Stimulated activated CD8-positive, alpha-beta memory T cell treated with anti-CD3 and anti-CD28 coated beads, Interleukin-12 subunit alpha, Interleukin-12 subunit beta, amount 100 ng/mL, for 4 hours (primary cell): ENCODE data around the gene ENTPD6.

Source experiments
- DNase-seq: peaks from one replicate; pipeline ENCODE4 v3.0.0-alpha.2; 2020; ENCODE audit warnings: low read depth

Gene ENTPD6

DNA sequence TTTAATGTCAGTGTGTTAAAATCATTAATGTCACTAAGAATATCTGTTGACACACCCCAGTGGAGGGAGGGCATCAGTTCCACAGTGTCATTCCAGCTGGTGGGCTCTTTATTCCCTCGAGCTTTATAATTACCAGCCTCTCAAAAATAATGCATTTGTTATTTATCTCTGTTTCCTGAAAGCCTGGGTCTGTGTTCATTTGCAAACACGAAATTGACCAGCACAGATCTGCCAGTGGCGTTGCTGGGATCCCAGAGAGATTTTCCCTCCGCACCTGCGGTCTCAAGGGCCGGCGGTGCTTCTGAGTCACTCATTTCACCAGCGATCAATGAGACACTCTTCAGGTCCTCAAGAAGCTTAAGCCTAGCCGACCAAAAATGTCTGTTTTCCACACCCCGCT is 46.7 kb downstream of the ENTPD6 start:
- DNase-seq, result no peak

DNA sequence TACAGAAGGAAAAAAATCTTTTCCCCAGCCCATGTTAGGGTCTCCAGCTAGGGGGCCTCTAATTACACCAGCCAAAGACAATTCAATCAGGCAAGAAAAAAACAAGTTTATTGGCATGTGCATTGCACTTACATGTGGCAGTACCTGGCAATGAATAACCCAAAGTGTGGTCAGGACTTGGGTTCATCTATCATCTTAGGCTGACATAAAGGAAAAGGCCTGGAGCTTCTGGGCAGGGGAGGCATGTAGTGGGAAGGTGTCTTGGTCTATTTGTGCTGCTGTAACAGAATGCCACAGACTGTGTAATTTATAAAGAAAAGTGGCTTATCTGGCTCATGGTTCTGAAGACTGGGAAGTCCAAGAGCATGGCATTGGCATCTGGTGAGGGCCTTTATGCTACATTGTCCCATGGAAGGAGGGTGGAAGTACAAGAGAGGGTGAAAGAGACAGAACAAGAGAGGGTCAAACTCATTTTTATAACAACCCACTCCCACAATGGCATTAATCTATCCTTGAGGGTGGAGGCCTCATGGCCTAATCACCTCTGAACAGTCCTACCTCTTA is 48.0 kb downstream of the ENTPD6 start:
- no peak for DNase-seq

- no peak for DNase-seq
These were observed 49.5 kb downstream of the ENTPD6 start for GRCh38 chr20:25244976-25245375.

GRCh38 chr20:25245461-25245860 is 49.9 kb downstream of the ENTPD6 start:
- no peak for DNase-seq

- no peak for DNase-seq
These were observed 50.9 kb downstream of the ENTPD6 start for GRCh38 chr20:25246182-25246999.

- DNase-seq, result no peak
These were observed 51.5 kb downstream of the ENTPD6 start for GRCh38 chr20:25247000-25247517.

GRCh38 chr20:25247518-25247955 is 52.0 kb downstream of the ENTPD6 start:
- DNase-seq, result no peak

DNA sequence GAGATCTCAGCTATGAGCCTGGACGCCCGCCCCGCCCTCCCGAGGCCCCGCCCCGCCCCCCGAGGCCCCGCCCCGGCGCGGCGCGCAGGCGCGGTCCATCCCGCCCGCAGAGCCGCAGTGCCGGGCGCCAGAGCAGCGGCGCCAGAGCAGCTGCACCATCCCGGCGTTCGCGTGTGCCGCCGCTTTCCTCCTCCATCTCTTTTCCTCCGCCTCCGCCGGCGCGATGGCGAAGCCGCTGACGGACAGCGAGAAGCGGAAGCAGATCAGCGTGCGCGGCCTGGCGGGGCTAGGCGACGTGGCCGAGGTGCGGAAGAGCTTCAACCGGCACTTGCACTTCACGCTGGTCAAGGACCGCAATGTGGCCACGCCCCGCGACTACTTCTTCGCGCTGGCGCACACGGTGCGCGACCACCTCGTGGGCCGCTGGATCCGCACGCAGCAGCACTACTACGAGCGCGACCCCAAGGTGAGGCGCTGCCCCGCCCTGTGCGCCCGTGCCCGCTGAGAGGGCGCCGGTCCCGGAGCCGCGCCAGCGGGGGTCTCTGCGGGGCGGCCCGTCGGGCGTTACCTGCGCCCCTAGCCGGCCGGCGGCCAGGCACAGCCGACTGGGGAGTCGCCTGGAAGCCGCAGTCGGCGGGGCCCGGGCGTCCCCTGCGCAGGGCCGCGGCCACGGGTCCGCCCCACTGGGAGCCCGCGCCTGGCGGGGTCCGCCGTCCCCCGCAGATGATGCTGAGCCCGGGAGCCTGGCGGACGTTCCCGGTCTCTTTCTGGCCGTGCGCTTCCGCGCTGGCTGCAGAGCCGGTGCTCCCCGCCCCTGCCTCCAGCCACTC is 52.7 kb downstream of the ENTPD6 start, which contains the start of gene PYGB:
PYGB (plus strand) TSS at position 130 of the 830 bp plus-strand sequence; CDS start at position 224, 94 bp downstream.
- peak; percentile 70 for DNase-seq

GRCh38 chr20:25248786-25249172 is 53.3 kb downstream of the ENTPD6 start:
- DNase-seq, result no peak

DNA sequence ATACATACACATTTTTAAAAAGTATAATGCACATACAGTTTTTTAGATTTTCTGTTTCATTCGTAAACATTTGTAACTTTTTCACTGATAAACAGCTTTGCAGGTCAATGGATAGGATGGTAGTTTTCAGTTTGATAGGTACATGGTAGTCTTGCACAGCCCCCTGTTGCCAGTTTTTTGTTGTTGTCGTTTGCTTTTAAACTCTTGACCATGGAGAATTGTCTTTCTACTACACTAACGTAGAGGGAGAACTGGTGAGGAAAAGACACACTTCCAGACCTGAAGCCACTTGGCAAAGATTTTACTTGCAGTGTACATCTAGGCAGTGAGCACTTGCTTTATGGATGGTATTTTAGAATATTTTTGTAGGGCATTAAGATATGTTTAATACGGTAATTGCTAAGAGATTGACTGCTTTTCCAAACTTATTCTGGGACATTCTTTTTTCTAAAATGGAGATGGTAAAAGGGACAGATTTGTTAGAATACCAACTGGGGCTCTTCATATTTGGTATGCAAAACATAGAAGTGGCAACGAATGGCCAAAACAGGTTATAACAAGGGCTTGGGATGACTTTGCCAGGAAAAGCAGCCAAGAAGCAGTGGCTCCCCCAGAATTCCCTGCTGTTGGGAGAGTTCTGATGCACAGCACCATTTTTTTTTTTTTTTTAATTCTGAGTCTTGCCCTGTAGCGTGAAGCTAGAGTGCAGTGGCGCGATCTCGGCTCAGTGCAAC is 53.9 kb downstream of the ENTPD6 start:
- no peak for DNase-seq

GRCh38 chr20:25250508-25250907 is 55.0 kb downstream of the ENTPD6 start:
- DNase-seq, result no peak

GRCh38 chr20:25251019-25251418 is 55.5 kb downstream of the ENTPD6 start:
- no peak for DNase-seq

DNA sequence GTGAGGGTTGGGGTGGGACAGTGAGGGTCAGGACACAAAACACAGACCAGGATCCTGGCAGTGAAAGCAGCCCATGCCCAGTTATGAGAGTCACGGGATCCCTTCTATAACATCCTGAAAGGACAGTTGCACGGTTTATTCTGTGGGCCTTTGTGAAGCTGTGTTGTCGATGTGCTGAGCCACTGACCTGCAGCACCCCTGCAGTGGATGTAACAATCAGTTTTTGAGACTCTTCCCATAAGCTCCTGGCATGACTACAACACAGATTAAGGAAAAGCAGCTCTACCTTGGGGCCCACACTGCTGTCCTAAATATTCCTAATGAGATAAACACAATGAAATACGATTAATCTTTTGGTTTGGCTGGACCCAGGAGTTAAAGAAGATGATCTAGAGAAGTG is 56.0 kb downstream of the ENTPD6 start:
- no peak for DNase-seq

DNA sequence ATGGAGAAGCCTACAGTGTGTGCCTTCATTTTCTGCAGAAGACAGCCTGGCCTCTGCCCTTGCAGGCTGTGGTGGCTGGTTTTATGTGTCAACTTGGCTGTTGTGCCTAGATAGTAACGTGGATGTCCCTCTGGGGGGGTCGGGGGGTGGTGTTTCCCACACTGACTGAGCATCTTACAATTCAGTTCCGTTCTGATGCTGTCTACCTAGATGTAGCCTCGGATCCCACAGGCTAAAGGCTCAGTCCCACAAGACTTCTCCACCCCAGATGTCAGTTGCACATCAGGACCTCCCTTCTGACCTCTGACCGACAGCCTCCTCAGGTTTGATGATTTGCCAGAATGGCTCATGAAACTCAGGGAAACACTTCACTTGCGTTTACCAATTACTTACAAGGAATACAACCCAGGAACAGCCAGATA is 56.7 kb downstream of the ENTPD6 start:
- DNase-seq, result no peak

DNA sequence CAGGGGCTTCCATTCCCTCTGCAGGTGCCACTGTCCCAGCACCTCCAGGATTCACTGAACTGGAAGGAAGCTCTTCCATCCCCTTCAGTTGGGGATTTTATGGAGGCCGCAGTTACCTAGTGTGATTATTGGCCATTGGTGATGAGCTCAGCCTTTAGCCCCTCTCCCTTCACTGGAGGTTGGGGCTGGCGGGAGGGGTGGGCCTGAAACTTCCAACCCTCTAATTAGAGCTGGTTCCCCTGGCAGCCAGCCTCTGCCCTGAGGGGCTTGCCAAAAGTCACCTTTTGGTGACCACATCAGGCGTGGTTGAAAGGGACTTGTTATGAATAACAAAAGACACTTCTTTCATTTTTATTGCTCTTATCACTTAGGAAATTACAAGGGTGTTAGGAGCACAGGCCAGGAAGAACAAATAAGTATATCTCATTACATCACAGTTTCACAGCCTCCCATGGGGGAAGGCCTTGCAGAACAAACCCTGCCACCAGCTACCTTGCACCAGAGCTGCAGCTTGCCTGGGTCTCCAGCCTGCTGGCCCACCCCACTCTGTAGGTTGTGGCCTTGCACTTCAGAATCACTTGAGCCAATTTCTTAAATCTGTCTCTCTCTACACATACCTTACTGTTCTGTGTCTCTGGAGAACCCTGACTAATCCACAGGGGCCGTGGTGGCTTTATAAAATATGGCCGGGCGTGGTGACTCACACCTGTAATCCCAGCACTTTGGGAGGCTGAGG is 57.3 kb downstream of the ENTPD6 start:
- DNase-seq, result no peak

- DNase-seq, result no peak
These were observed 58.2 kb downstream of the ENTPD6 start for GRCh38 chr20:25253606-25254275.

DNA sequence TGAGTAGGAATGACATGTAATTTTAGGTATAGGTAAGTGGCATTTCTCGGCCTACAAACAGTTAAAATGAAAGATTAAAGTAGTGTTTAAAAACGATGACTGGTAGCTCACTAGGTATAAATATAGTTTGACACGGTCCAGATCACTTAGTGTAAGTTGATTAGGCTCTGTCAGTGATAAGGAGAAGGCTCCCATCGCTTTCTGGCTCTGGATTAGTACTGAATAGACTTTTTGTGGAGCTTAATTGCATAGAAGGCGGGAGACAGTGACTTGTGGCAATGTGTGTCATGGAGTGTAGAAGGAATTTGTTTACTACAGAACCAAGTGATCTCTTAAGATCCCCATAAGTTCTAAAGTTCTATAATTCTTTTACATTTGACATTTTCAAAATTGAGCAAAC is 59.1 kb downstream of the ENTPD6 start:
- DNase-seq, result no peak

DNA sequence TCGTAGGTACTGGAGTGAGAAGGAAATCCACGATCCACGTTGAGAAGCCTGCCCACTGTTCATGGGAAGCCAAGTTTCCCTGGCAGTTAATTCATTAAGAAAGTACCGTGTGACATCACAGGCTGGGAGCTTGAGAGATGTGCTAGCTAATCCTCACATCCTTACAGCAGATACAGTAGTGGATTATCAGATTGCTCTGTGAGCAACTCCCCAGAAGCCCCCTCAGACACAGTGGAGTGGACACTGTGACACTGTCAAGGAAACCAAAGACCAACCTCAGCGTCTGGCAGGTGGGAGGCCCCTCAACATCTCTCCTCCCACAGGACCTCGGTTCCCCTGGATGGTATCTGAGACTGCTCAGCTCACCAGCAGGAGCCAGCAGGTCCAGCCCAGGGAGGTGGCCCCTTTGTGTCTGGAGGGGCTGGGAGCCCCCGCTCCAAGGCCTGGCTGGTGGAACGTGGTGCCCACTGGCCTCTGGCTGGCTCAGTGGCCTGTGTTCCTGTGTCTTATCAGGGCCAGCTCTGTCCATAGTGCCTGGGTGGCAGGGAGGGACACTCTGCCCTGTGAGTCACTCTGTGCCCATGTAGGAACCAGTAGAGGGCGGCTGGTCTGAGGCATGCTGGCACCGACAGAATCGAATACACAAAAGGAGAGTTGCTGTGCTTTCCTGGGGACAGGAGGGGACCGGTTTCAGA is 59.6 kb downstream of the ENTPD6 start:
- DNase-seq, result no peak

GRCh38 chr20:25256226-25256859 is 60.8 kb downstream of the ENTPD6 start:
- DNase-seq, result no peak
